ENCODE results near the gene ADRA2C. TPM values are rescaled to one million over a fixed set of nuclear protein-coding genes. Genes with fewer than 3 reads are reported as not detected.

The ADRA2C gene
- total RNA-seq, 2 donors from 2014 or later, result 16.0 to 17.3 TPM

DNA sequence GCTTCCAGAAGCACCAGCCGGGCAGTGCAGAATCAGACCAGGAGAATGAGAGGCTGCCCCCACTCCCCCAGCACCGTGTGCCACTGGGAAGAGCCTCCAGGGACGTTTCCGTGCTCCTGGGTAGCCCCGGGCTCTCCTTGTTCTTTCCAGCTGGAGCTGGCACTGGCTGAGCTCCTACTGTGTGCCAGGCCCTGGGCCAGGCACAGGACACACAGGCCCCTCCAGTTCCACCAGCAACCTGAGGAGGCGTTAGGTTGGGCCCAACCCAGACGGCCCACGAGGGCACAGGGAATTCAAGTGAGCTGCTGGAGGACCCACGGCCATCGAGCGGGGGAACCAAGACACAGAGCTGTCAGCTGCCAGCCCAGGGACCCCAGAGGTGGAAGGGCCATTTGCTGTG lies 15.9 kb upstream of the ADRA2C start:
- Histone ChIP-seq H3K4me3 (ENCODE audit: low read length) (no peak overlapping the region), H3K36me3 (ENCODE audit: control insufficient read depth, insufficient read depth, low read length) (no peaks in the 10 kb centered on the region), H3K27ac (ENCODE audit: low read depth, low read length) (no peak overlapping the region), H3K9ac (ENCODE audit: extremely low read depth, low read length, poor library complexity, severe bottlenecking) (no peak overlapping the region), H3K27me3 (ENCODE audit: control insufficient read depth, insufficient read depth, low read length, poor library complexity, severe bottlenecking) (peaks cover 3% of the 10 kb centered on the region), H3K4me1 (ENCODE audit: control insufficient read depth, insufficient read depth, low read length) (peaks cover 9% of the 10 kb centered on the region), H3K9me3 (ENCODE audit: control insufficient read depth, low read length) (no peaks in the 10 kb centered on the region)
- WGBS, 2 experiments (ENCODE audit: insufficient coverage in 1 of 2, insufficient read length in 1 of 2), result 85 to 89% methylated on average over 9 to 11 of the region's 11 CpGs
- no peak overlapping the region for H3K27ac Mint-ChIP-seq
- peaks cover 14% of the 10 kb centered on the region for H3K4me1 Mint-ChIP-seq
- DNase-seq, result no peak
- TF ChIP-seq, protein P1, sequence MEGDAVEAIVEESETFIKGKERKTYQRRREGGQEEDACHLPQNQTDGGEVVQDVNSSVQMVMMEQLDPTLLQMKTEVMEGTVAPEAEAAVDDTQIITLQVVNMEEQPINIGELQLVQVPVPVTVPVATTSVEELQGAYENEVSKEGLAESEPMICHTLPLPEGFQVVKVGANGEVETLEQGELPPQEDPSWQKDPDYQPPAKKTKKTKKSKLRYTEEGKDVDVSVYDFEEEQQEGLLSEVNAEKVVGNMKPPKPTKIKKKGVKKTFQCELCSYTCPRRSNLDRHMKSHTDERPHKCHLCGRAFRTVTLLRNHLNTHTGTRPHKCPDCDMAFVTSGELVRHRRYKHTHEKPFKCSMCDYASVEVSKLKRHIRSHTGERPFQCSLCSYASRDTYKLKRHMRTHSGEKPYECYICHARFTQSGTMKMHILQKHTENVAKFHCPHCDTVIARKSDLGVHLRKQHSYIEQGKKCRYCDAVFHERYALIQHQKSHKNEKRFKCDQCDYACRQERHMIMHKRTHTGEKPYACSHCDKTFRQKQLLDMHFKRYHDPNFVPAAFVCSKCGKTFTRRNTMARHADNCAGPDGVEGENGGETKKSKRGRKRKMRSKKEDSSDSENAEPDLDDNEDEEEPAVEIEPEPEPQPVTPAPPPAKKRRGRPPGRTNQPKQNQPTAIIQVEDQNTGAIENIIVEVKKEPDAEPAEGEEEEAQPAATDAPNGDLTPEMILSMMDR (conservative IDR thresholded peaks at IDR 0.05), result peak; percentile 53
- no peak overlapping the region for H3K4me3 Mint-ChIP-seq
- no peaks in the 10 kb centered on the region for H3K9me3 Mint-ChIP-seq
- peaks cover 17% of the 10 kb centered on the region for H3K27me3 Mint-ChIP-seq (ENCODE audit: insufficient read depth)
- H3K36me3 Mint-ChIP-seq (ENCODE audit: low read depth), result no peaks in the 10 kb centered on the region

DNA sequence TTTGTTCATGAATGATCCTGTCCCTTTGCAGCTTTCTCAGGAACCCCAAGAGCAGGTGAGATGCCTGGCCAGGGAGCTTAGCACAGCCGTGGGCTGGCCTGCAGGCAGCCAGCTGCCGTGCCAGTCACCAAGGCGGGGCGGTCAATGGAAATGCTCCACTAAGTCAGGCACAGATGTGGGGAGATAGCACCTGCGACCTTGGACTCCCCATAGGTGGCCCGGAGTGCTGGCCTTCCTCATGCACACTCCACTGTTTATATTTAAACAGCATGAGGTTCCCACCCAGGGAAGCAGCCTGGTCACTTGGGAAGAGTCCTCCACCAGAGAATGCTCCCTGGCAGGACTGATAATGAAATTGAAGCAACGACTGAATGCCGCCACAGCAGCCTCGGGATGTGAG lies 14.2 kb upstream of the ADRA2C start:
- no peak overlapping the region for H3K27ac Mint-ChIP-seq
- TF ChIP-seq, protein P1 (conservative IDR thresholded peaks at IDR 0.05), result no peak
- Histone ChIP-seq H3K4me1 (ENCODE audit: control insufficient read depth, insufficient read depth, low read length) (no peaks in the 10 kb centered on the region), H3K27ac (ENCODE audit: low read depth, low read length) (no peak overlapping the region), H3K9ac (ENCODE audit: extremely low read depth, low read length, poor library complexity, severe bottlenecking) (no peak overlapping the region), H3K27me3 (ENCODE audit: control insufficient read depth, insufficient read depth, low read length, poor library complexity, severe bottlenecking) (peaks cover 3% of the 10 kb centered on the region), H3K4me3 (ENCODE audit: low read length) (no peak overlapping the region), H3K36me3 (ENCODE audit: control insufficient read depth, insufficient read depth, low read length) (no peaks in the 10 kb centered on the region), H3K9me3 (ENCODE audit: control insufficient read depth, low read length) (no peaks in the 10 kb centered on the region)
- no peaks in the 10 kb centered on the region for H3K36me3 Mint-ChIP-seq (ENCODE audit: low read depth)
- H3K27me3 Mint-ChIP-seq (ENCODE audit: insufficient read depth), result peaks cover 19% of the 10 kb centered on the region
- peaks cover 4% of the 10 kb centered on the region for H3K4me1 Mint-ChIP-seq
- H3K9me3 Mint-ChIP-seq, result peaks cover 4% of the 10 kb centered on the region
- 84 to 92% methylated on average over 8 to 9 of the region's 9 CpGs for WGBS, 2 experiments (ENCODE audit: insufficient coverage in 1 of 2, insufficient read length in 1 of 2)
- DNase-seq, result no peak
- H3K4me3 Mint-ChIP-seq, result no peak overlapping the region

DNA sequence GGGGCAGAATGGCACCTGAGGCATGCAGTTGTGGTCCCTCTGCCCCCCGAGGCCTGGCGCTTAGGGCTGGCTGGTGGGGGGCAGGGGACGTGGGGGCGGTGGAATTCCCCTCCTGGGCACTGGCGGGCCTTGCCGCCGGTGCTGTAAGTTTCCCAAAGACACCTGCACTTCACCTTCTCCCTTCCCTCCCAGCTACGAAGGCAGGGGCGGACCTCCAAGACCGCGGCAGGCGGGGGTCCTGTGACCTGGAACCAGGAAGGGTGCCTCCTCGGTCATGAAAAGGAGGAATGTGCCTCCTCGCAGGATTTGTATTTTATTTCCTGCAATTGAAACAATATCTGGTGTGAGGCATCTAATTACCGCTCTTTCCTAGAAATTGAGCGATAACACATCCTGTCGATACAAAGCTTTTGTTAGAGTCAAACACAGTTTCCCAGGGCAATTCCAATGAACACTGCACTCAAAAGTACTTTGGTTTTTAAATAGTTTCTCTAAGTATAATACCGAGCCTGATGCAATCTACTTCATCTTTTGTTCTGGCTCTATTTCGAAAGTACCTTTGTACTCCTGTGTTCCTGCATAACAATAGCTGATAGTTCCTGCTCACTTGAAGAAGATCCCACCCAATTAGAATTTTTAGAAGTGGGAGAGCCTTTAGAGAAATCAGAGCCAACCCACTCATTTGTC lies 12.3 kb upstream of the ADRA2C start:
- Mint-ChIP-seq H3K9me3 (peaks cover 4% of the 10 kb centered on the region), H3K36me3 (ENCODE audit: low read depth) (no peaks in the 10 kb centered on the region), H3K27ac (no peak overlapping the region), H3K4me1 (no peaks in the 10 kb centered on the region), H3K27me3 (ENCODE audit: insufficient read depth) (peaks cover 10% of the 10 kb centered on the region), H3K4me3 (no peak overlapping the region)
- Histone ChIP-seq H3K27me3 (ENCODE audit: control insufficient read depth, insufficient read depth, low read length, poor library complexity, severe bottlenecking) (no peaks in the 10 kb centered on the region), H3K4me3 (ENCODE audit: low read length) (no peak overlapping the region), H3K36me3 (ENCODE audit: control insufficient read depth, insufficient read depth, low read length) (no peaks in the 10 kb centered on the region), H3K9ac (ENCODE audit: extremely low read depth, low read length, poor library complexity, severe bottlenecking) (no peak overlapping the region), H3K27ac (ENCODE audit: low read depth, low read length) (no peak overlapping the region), H3K9me3 (ENCODE audit: control insufficient read depth, low read length) (no peaks in the 10 kb centered on the region), H3K4me1 (ENCODE audit: control insufficient read depth, insufficient read depth, low read length) (no peaks in the 10 kb centered on the region)
- DNase-seq, result no peak
- 64 to 70% methylated on average over 15 to 19 of the region's 19 CpGs for WGBS, 2 experiments (ENCODE audit: insufficient coverage in 1 of 2, insufficient read length in 1 of 2)
- TF ChIP-seq, protein P1 (conservative IDR thresholded peaks at IDR 0.05), result no peak

Data from endodermal cell (in vitro differentiated cells).